ENCODE results near the gene SF3B3. TPM values are rescaled to one million over a fixed set of nuclear protein-coding genes. Genes with fewer than 3 reads are reported as not detected.

Gene SF3B3
- total and polyA plus RNA-seq, 4 donors: 73.7 to 242 (median 101) TPM

GRCh38 chr16:70605283-70605657 is 81.7 kb downstream of the SF3B3 start:
- ATAC-seq (ENCODE audit: insufficient read depth, low FRiP score): no peak
- H3K27ac ChIP-seq (ENCODE audit: low read depth in 1 of 2, low read length in 1 of 2): no peak overlapping the region
- WGBS, 2 donors: 74 to 84% methylated on average over 1 of the region's 1 CpG

GRCh38 chr16:70608521-70608920 is 84.9 kb downstream of the SF3B3 start:
- ATAC-seq (ENCODE audit: insufficient read depth, low FRiP score) (no peak), DNase-seq (no peak)
- no peaks in the 10 kb centered on the region for H3K27me3 ChIP-seq (ENCODE audit: control insufficient read depth in 3 of 3, insufficient read depth in 3 of 3, low read length in 2 of 3)
- H3K4me3 ChIP-seq: no peak overlapping the region
- H3K36me3 ChIP-seq (ENCODE audit: control insufficient read depth in 4 of 4, insufficient read depth in 4 of 4, low read length in 4 of 4): no peaks in the 10 kb centered on the region
- TF ChIP-seq CTCF (IDR thresholded peaks at IDR 0.05; ENCODE audit: control extremely low read depth, extremely low read depth): no peak
- no peak overlapping the region for H3K9ac ChIP-seq (ENCODE audit: insufficient read depth in 1 of 2, low read length in 2 of 2)
- H3K9me3 ChIP-seq (ENCODE audit: control insufficient read depth in 4 of 4, insufficient read depth in 3 of 4, low read length in 3 of 4): no peaks in the 10 kb centered on the region
- 96% methylated on average over 7 of the region's 7 CpGs for WGBS, 2 donors
- no peak overlapping the region for H3K27ac ChIP-seq (ENCODE audit: low read depth in 1 of 2, low read length in 1 of 2)
- H3K4me1 ChIP-seq (ENCODE audit: control insufficient read depth in 5 of 5, insufficient read depth in 5 of 5, low read length in 5 of 5): no peaks in the 10 kb centered on the region

More at GRCh38 chr16:70605283-70605657, 81.7 kb downstream of the SF3B3 start:
- Histone ChIP-seq H3K36me3 (ENCODE audit: control insufficient read depth in 4 of 4, insufficient read depth in 4 of 4, low read length in 4 of 4) (no peaks in the 10 kb centered on the region), H3K9ac (ENCODE audit: insufficient read depth in 1 of 2, low read length in 2 of 2) (no peak overlapping the region), H3K9me3 (ENCODE audit: control insufficient read depth in 4 of 4, insufficient read depth in 3 of 4, low read length in 3 of 4) (peaks cover 0 to 2% (median 0%) of the 10 kb centered on the region in 4 donors), H3K27me3 (ENCODE audit: control insufficient read depth in 3 of 3, insufficient read depth in 3 of 3, low read length in 2 of 3) (no peaks in the 10 kb centered on the region), H3K4me3 (no peak overlapping the region), H3K4me1 (ENCODE audit: control insufficient read depth in 5 of 5, insufficient read depth in 5 of 5, low read length in 5 of 5) (no peaks in the 10 kb centered on the region)
- no peak for TF ChIP-seq CTCF (IDR thresholded peaks at IDR 0.05; ENCODE audit: control extremely low read depth, extremely low read depth)
- DNase-seq: no peak

GRCh38 chr16:70610273-70611223 is 86.9 kb downstream of the SF3B3 start:
- no peak overlapping the region for H3K9ac ChIP-seq (ENCODE audit: insufficient read depth in 1 of 2, low read length in 2 of 2)
- no peaks in the 10 kb centered on the region for H3K9me3 ChIP-seq (ENCODE audit: control insufficient read depth in 4 of 4, insufficient read depth in 3 of 4, low read length in 3 of 4)
- no peak overlapping the region for H3K27ac ChIP-seq (ENCODE audit: low read depth in 1 of 2, low read length in 1 of 2)
- H3K27me3 ChIP-seq (ENCODE audit: control insufficient read depth in 3 of 3, insufficient read depth in 3 of 3, low read length in 2 of 3): no peaks in the 10 kb centered on the region
- no peaks in the 10 kb centered on the region for H3K4me1 ChIP-seq (ENCODE audit: control insufficient read depth in 5 of 5, insufficient read depth in 5 of 5, low read length in 5 of 5)
- H3K4me3 ChIP-seq: no peak overlapping the region
- WGBS, 2 donors: 74 to 86% methylated on average over 18 of the region's 18 CpGs
- ATAC-seq (ENCODE audit: insufficient read depth, low FRiP score): no peak
- no peaks in the 10 kb centered on the region for H3K36me3 ChIP-seq (ENCODE audit: control insufficient read depth in 4 of 4, insufficient read depth in 4 of 4, low read length in 4 of 4)
- peak in 1 of 3 donors; percentile 3 for DNase-seq
- TF ChIP-seq CTCF (IDR thresholded peaks at IDR 0.05; ENCODE audit: control extremely low read depth, extremely low read depth): no peak
